ENCODE results near the gene HAUS1. TPM values are rescaled to one million over a fixed set of nuclear protein-coding genes. Genes with fewer than 3 reads are reported as not detected.
"Not testable (repeated sequence)": the region's sequence is repeated elsewhere in the genome, so short reads cannot be mapped to it uniquely, and the experiment has no call there.

HAUS1 gene
- total and polyA plus RNA-seq, 9 donors = 21.7 to 37.7 (median 28.8) TPM

DNA sequence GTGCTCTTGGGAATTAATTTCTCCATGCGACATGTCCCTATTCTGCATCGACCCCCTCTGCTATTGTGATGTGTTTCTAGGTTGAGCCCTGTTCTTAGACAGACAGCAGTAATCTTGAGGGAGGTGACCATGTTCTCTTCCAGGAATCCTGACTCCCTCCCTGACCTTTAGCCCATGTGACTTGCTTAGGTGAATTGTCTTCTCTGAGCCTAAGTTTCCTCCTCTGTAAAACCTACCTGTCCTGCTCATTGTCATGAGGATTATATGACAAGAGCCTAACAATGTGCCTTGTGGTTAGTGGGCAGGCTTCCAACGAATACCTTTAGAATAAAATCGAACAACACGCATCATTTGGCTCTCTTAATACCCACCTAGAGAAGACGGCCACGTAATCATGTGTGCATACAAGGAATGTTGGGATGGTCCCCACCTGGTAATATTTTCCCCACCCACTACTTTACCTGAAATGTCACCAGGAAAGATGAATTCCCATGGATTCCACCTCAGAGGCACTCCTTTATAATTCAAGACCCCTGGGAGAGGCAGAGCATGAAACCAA is 59.8 kb downstream of the HAUS1 start:
- no peaks in the 10 kb centered on the region for H3K9me3 ChIP-seq (replicated peaks; ENCODE audit: control insufficient read depth, low read depth, low read length)
- no peaks in the 10 kb centered on the region for H3K36me3 ChIP-seq (ENCODE audit: control insufficient read depth, insufficient read depth, low read length)
- H3K27me3 ChIP-seq (ENCODE audit: control insufficient read depth, insufficient read depth, low read length) = no peaks in the 10 kb centered on the region
- peaks cover 4% of the 10 kb centered on the region for H3K4me1 ChIP-seq (ENCODE audit: control insufficient read depth, insufficient read depth, low read length)
- no peak overlapping the region for H3K4me3 ChIP-seq (ENCODE audit: low read length)
- DNase-seq = no peak
- 100% methylated on average over 4 of the region's 7 CpGs for WGBS (ENCODE audit: insufficient coverage)
- no peak overlapping the region for H3K27ac ChIP-seq (ENCODE audit: low read length)

DNA sequence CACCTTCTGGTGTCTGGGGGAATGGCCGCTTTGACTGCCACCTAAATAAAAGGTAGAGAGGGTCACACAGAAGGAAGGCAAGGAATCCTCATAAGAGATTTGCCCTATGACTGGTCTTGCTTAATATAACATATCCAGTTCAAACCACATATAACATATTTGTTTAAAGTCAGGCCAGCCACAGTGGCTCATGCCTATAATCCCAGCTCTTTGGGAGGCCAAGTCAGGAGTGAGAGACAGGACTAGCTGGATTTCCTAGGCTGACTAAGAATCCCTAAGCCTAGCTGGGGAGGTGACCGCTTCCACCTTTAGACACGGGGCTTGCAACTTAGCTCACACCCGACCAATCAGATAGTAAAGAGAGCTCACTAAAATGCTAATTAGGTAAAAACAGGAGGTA is 60.3 kb downstream of the HAUS1 start:
- not testable (repeated sequence) for H3K4me3 ChIP-seq (ENCODE audit: low read length); DNase-seq; H3K27ac ChIP-seq (ENCODE audit: low read length); H3K36me3 ChIP-seq (ENCODE audit: control insufficient read depth, insufficient read depth, low read length); H3K9me3 ChIP-seq (replicated peaks; ENCODE audit: control insufficient read depth, low read depth, low read length); H3K4me1 ChIP-seq (ENCODE audit: control insufficient read depth, insufficient read depth, low read length); H3K27me3 ChIP-seq (ENCODE audit: control insufficient read depth, insufficient read depth, low read length)
- WGBS (ENCODE audit: insufficient coverage) = no CpG with 5 or more reads among the region's 4 CpGs

DNA sequence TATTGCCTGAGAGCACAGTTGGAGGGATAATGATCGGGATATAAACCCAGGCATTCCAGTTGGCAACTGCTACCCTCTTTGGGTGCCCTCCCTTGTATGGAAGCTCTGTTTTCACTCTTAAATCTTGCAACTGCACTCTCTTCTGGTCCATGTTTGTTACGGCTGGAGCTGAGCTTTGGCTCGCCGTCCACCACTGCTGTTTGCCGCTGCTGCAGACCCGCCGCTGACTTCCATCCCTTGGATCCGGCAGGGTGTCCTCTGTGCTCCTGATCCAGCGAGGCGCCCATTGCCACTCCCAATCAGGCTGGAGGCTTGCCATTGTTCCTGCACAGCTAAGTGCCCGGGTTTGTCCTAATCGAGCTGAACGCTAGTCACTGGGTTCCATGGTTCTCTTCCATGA is 60.7 kb downstream of the HAUS1 start:
- WGBS (ENCODE audit: insufficient coverage) = 91% methylated on average over 13 of the region's 13 CpGs
- no peaks in the 10 kb centered on the region for H3K36me3 ChIP-seq (ENCODE audit: control insufficient read depth, insufficient read depth, low read length)
- H3K4me3 ChIP-seq (ENCODE audit: low read length) = no peak overlapping the region
- H3K27me3 ChIP-seq (ENCODE audit: control insufficient read depth, insufficient read depth, low read length) = no peaks in the 10 kb centered on the region
- no peak overlapping the region for H3K27ac ChIP-seq (ENCODE audit: low read length)
- DNase-seq = no peak
- peaks cover 4% of the 10 kb centered on the region for H3K4me1 ChIP-seq (ENCODE audit: control insufficient read depth, insufficient read depth, low read length)
- H3K9me3 ChIP-seq (replicated peaks; ENCODE audit: control insufficient read depth, low read depth, low read length) = no peaks in the 10 kb centered on the region

DNA sequence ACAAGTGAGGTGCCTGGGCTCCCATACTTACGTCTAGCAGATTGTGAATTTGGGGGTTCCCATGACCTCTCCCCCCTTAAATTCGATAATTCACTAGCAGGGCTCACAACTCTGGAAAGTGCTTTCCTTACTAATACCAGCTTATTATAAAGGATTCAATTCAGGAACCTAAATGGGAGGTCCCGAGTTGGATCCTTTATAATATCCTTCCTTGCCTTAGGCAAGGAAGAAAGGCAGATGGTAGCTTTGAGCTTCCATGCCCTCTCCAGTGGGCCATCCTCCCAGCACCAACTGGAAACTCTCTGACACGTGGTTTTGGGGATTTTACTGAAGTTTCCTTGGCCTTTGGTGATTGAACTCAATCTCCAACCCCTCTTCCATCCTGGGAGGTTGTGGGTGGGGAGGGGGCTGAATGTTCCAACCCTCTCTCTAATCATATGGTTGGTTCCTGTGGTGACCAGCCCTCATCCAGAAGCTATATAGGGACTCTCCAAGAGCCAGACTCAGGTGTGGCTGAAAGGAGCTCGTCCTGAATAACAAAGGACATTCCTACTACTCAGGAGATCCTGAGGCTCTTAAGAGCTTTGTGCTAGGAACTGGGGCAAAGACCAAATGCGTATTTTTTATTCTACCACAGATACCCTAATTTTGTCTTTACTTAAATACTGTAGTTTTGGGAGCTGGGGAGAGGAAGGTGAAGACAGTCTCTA is 62.2 kb downstream of the HAUS1 start:
- Histone ChIP-seq H3K4me3 (ENCODE audit: low read length) (no peak overlapping the region), H3K9me3 (replicated peaks; ENCODE audit: control insufficient read depth, low read depth, low read length) (no peaks in the 10 kb centered on the region), H3K4me1 (ENCODE audit: control insufficient read depth, insufficient read depth, low read length) (peaks cover 4% of the 10 kb centered on the region), H3K27ac (ENCODE audit: low read length) (no peak overlapping the region), H3K36me3 (ENCODE audit: control insufficient read depth, insufficient read depth, low read length) (no peaks in the 10 kb centered on the region), H3K27me3 (ENCODE audit: control insufficient read depth, insufficient read depth, low read length) (no peaks in the 10 kb centered on the region)
- 100% methylated on average over 1 of the region's 6 CpGs for WGBS (ENCODE audit: insufficient coverage)
- no peak for DNase-seq

DNA sequence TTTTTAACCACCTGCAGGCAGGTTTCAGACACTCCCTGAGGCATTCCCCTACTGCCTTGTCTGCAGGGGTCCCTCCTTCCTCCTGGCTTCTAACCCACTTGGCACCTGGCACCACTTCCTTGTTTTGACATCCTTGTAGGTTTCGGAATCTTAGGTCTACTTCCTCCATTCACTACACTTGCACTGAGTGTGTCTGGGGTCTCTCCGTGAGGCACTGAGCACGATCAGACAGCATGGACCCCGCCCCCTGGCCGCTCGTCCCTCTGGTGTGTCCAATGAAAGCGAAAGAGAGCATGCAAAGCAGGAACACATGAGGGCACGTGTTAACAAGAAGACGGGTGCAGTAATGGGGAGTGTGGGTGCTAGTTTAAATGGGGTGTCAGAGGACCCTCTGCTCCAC is 63.8 kb downstream of the HAUS1 start:
- Histone ChIP-seq H3K36me3 (ENCODE audit: control insufficient read depth, insufficient read depth, low read length) (no peaks in the 10 kb centered on the region), H3K27ac (ENCODE audit: low read length) (no peak overlapping the region), H3K27me3 (ENCODE audit: control insufficient read depth, insufficient read depth, low read length) (no peaks in the 10 kb centered on the region), H3K4me1 (ENCODE audit: control insufficient read depth, insufficient read depth, low read length) (peaks cover 5% of the 10 kb centered on the region), H3K9me3 (replicated peaks; ENCODE audit: control insufficient read depth, low read depth, low read length) (no peaks in the 10 kb centered on the region), H3K4me3 (ENCODE audit: low read length) (no peak overlapping the region)
- peak; percentile 21 for DNase-seq
- 53% methylated on average over 7 of the region's 9 CpGs for WGBS (ENCODE audit: insufficient coverage)

DNA sequence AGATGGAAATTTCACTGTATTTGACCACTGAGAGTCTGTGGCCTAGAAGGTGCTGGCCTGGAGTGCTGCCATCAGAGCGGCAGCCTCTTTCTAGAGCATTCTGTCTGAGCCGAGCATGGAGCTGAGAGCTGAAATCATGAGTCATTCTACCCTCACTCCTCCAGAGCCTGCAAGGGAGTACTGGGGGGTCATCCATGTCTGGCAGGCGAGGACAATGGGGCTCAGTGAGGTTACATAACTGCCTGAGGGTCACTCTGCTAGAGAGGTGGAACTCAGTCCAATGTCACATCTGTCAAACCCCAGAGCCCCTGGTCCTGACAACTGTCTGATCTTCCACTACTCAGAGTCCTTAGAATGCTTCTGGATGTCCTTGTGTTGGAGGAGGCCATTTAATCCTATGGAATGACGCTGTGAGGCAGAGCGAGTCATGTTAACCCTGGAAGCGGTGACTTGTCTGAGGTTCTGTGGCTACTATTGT is 65.3 kb downstream of the HAUS1 start:
- H3K4me1 ChIP-seq (ENCODE audit: control insufficient read depth, insufficient read depth, low read length) = peaks cover 8% of the 10 kb centered on the region
- WGBS (ENCODE audit: insufficient coverage) = 76% methylated on average over 3 of the region's 6 CpGs

DNA sequence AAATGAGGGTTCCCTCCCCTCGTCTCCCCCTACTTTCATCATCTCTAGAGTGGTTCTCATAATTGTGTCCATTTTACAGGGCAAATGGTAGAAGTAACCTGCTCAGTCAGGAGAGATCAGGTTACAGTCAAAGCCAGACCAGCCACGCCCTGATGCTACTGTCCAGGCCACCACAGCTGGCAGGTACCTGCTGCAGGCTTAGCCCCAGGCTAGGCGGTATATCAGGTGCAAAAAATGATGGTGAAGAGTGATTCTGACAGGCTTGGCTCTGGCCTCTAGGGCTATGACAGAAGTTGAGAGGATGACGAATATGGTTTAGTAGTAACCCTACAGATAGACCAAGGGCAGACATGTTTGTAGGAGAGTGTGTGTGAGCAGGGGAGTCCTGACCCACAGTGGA is 67.1 kb downstream of the HAUS1 start:
- Histone ChIP-seq H3K9me3 (replicated peaks; ENCODE audit: control insufficient read depth, low read depth, low read length) (no peaks in the 10 kb centered on the region), H3K4me1 (ENCODE audit: control insufficient read depth, insufficient read depth, low read length) (peaks cover 11% of the 10 kb centered on the region), H3K36me3 (ENCODE audit: control insufficient read depth, insufficient read depth, low read length) (no peaks in the 10 kb centered on the region), H3K27me3 (ENCODE audit: control insufficient read depth, insufficient read depth, low read length) (no peaks in the 10 kb centered on the region), H3K27ac (ENCODE audit: low read length) (no peak overlapping the region), H3K4me3 (ENCODE audit: low read length) (no peak overlapping the region)
- WGBS (ENCODE audit: insufficient coverage) = 94% methylated on average over 3 of the region's 4 CpGs
- no peak for DNase-seq

More for the DNA sequence above, 65.3 kb downstream of the HAUS1 start:
- DNase-seq = no peak
- Histone ChIP-seq H3K27ac (ENCODE audit: low read length) (no peak overlapping the region), H3K36me3 (ENCODE audit: control insufficient read depth, insufficient read depth, low read length) (no peaks in the 10 kb centered on the region), H3K9me3 (replicated peaks; ENCODE audit: control insufficient read depth, low read depth, low read length) (no peaks in the 10 kb centered on the region), H3K4me3 (ENCODE audit: low read length) (no peak overlapping the region), H3K27me3 (ENCODE audit: control insufficient read depth, insufficient read depth, low read length) (no peaks in the 10 kb centered on the region)

DNA sequence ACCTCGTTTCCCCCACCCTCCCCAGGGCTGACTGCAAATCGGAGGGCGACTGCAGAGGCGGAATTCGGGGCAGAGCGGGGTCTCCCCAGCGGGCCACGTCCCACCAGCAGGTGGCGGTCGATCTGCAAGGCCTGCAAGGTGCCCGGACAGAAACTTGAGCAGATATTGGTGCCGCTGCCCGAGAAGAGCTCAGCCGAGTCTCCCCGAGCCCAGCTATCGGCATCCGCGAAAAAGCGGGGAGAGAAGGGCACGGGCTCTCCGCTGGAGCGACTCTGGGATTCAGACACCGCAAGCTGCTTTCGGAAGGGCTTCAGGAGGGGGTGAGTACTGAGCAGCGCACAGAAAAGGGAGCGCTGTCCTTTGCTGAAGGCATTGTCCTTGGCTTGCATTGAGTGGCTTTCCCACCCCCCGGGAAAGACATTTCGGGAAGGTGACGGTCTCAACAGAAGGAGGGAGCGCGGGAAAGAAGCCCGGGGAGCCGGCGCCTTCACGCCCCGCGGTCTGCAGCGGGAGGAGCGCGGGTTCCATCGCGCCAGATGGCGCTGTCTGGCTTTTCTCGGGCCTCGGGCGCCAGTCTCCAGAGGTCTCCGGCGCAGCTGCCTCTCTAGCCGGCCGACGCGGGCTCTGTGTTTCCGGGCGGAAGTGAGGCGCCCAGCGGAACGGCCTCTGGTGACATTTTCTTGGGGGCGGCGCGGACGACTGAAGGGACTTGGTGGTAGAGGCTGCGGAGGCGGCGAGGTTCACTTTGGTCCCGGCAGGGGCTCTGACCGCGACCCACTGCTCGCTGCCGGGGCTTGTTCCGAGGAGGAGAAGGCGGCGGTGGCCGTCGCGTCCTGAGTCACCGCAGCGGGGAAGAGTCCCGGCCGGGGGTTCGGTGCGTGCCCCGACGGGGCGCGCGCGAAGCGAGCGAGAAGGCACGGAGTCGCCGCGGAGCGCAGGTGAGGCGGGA is 69.5 kb downstream of the HAUS1 start:
- peaks cover 7% of the 10 kb centered on the region for H3K4me1 ChIP-seq (ENCODE audit: control insufficient read depth, insufficient read depth, low read length)
- H3K27ac ChIP-seq (ENCODE audit: low read length) = peak overlapping the region; percentile 86

DNA sequence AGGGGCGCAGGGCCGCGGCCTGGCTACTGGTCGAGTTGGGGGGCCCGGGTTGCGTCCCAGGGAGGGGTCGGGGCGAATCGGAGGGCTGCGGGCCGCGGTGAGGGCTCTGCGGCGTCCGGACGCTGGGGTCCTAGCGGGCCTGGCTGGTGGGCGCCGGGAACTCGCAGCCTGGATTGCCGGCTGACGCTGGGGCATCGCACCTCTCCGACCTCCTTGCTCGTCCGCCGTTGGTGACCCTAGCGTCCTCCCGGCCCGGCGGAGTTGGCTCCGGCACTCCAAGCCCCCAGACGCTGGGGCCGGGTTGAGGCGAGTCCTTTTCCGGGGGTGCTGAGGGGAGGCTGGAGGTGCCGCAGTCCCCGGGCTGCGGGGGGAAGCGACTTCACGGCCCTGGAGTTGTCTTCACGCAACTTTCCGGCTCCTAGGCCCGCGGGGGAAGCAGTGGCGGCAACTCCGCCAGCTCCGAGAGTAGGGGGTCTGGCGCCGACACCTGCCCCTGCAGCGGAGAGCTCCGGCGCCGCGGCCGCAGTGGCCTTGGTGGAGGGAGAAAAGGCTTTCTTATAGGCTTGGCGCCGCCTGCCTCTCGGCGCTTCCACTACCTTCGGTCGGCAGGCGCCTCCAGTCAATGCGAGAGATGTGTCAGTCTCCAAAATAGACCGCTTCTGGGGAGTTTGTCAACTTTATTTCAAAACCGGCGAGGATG is 70.3 kb downstream of the HAUS1 start:
- H3K36me3 ChIP-seq (ENCODE audit: control insufficient read depth, insufficient read depth, low read length) = no peaks in the 10 kb centered on the region
- H3K27me3 ChIP-seq (ENCODE audit: control insufficient read depth, insufficient read depth, low read length) = no peaks in the 10 kb centered on the region
- no peaks in the 10 kb centered on the region for H3K9me3 ChIP-seq (replicated peaks; ENCODE audit: control insufficient read depth, low read depth, low read length)
- peak overlapping the region; percentile 69 for H3K4me3 ChIP-seq (ENCODE audit: low read length)
- peak; percentile 54 for DNase-seq
- WGBS (ENCODE audit: insufficient coverage) = under 1% methylated on average over 66 of the region's 67 CpGs
- H3K4me1 ChIP-seq (ENCODE audit: control insufficient read depth, insufficient read depth, low read length) = peaks cover 7% of the 10 kb centered on the region
- H3K27ac ChIP-seq (ENCODE audit: low read length) = peak overlapping the region; percentile 86

More for the DNA sequence above, 69.5 kb downstream of the HAUS1 start:
- peak; percentile 98 for DNase-seq
- Histone ChIP-seq H3K9me3 (replicated peaks; ENCODE audit: control insufficient read depth, low read depth, low read length) (no peaks in the 10 kb centered on the region), H3K27me3 (ENCODE audit: control insufficient read depth, insufficient read depth, low read length) (no peaks in the 10 kb centered on the region), H3K36me3 (ENCODE audit: control insufficient read depth, insufficient read depth, low read length) (no peaks in the 10 kb centered on the region), H3K4me3 (ENCODE audit: low read length) (peak overlapping the region; percentile 69)
- whole genome bisulfite sequencing (ENCODE audit: insufficient coverage) = under 1% methylated on average over 93 of the region's 95 CpGs
